K562 (cell line): ENCODE data around the gene ZNF620. TPM values are rescaled to one million over a fixed set of nuclear protein-coding genes. Genes with fewer than 3 reads are reported as not detected.

Experiments
- ATAC-seq: fragments of 200-7000 bp; cut with Tn5 transposase; 3 replicates; pipeline ENCODE4 v1.9.1; 2020; ENCODE audit warnings: moderate library complexity
- BruUV-seq: library from RNA; stranded (reverse); fragments of 400-500 nt; replicated peaks from 2 replicates; lab custom pipeline; 2021; lab: Mats Ljungman, UMichigan
- CTCF ChIA-PET: fragments of 300-600 bp; formaldehyde crosslinking; extraction: SDS; loops from one replicate; lab custom pipeline; 2021; ENCODE audit warnings: low intra/inter-chr PET ratio; lab: Yijun Ruan, JAX
- POLR2A ChIA-PET: fragments of 300-600, 350-650 bp; sonication (Branson Sonifier 250); formaldehyde crosslinking; extraction: SDS; loops from one replicate; lab custom pipeline; 2021; ENCODE audit warnings: antibody characterized with exemption, inconsistent platforms; lab: Yijun Ruan, JAX
- DNase-seq, 4 experiments: peaks; one replicate each; pipeline versions ENCODE4 v3.0.0 to v3.0.0-alpha.2; 2011 to 2018; ENCODE audit warnings: low spot score in 3 of 4, mixed read lengths in 3 of 4; ENCODE audit errors: extremely low read depth in 1 of 4
- FAIRE-seq: peaks from 2 replicates; lab custom pipeline; 2011; peaks lifted over from hg19 to GRCh38; lab: Jason Lieb, UNC
- H2AFZ ChIP-seq: 2 replicates; pipeline ENCODE4 v1.6.0; 2011; ENCODE audit warnings: low read depth, low read length, control low read depth, inconsistent platforms
- H3K27ac ChIP-seq: fragments of 200-600 bp; 3 replicates; pipeline ENCODE4 v1.8.0; 2011; ENCODE audit warnings: low read depth, mild to moderate bottlenecking, control low read depth, inconsistent platforms, low read length, moderate library complexity, mixed read lengths; ENCODE audit errors: extremely low read depth
- H3K27me3 ChIP-seq, 2 experiments: fragments of 300-600 bp in 1 of 2; 2 replicates in 1 of 2; 3 replicates in 1 of 2; pipeline versions ENCODE4 v1.6.0 to v1.8.0; 2011; ENCODE audit warnings: inconsistent platforms in 2 of 2, low read length in 2 of 2, mild to moderate bottlenecking in 1 of 2, mixed read lengths in 1 of 2, moderate library complexity in 1 of 2; ENCODE audit not compliant: control insufficient read depth in 2 of 2, insufficient read depth in 2 of 2
- H3K36me3 ChIP-seq: fragments of 300-600 bp; 3 replicates; pipeline ENCODE4 v1.8.0; 2011; ENCODE audit warnings: mild to moderate bottlenecking, low read length, inconsistent platforms; ENCODE audit not compliant: control insufficient read depth, insufficient read depth
- H3K4me1 ChIP-seq, 2 experiments: fragments of 200-600 bp in 1 of 2; replicated peaks in 1 of 2; 2 replicates in 1 of 2; 3 replicates in 1 of 2; pipeline versions ENCODE4 v1.5.1 to v1.8.0; 2011; ENCODE audit warnings: inconsistent platforms in 2 of 2, low read length in 2 of 2, mild to moderate bottlenecking in 1 of 2, mixed read lengths in 1 of 2, moderate library complexity in 1 of 2; ENCODE audit not compliant: control insufficient read depth in 2 of 2, insufficient read depth in 2 of 2
- H3K4me2 ChIP-seq: 2 replicates; pipeline ENCODE4 v1.6.1; 2011; ENCODE audit warnings: low read length, control low read depth, inconsistent platforms, mixed read lengths; ENCODE audit not compliant: insufficient read depth
- H3K4me3 ChIP-seq: fragments of 200-600 bp; sonication (generic), shearing (Covaris generic); 2 replicates; pipeline ENCODE4 v1.5.1; 2016; ENCODE audit warnings: control low read depth, inconsistent platforms
- H3K79me2 ChIP-seq: fragments of 200-600 bp; 3 replicates; pipeline ENCODE4 v1.8.0; 2011; ENCODE audit warnings: low read length, inconsistent platforms; ENCODE audit not compliant: control insufficient read depth, insufficient read depth
- H3K9ac ChIP-seq, 2 experiments: 2 replicates each; pipeline versions ENCODE4 v1.6.0 to v1.6.1; 2011; ENCODE audit warnings: low read depth in 2 of 2, low read length in 2 of 2, control low read depth in 1 of 2, inconsistent platforms in 1 of 2, mild to moderate bottlenecking in 1 of 2, mixed read lengths in 1 of 2; ENCODE audit not compliant: insufficient read depth in 1 of 2
- H3K9me1 ChIP-seq: one replicate; pipeline ENCODE4 v1.6.0; 2011; ENCODE audit warnings: inconsistent platforms, mild to moderate bottlenecking, low read length, moderate library complexity; ENCODE audit not compliant: control insufficient read depth, insufficient read depth
- H3K9me3 ChIP-seq: replicated peaks from 2 replicates; pipeline ENCODE4 v1.5.1; 2011; ENCODE audit warnings: low read depth, low read length, inconsistent platforms; ENCODE audit not compliant: control insufficient read depth, insufficient read depth
- H4K20me1 ChIP-seq: replicated peaks from 2 replicates; pipeline ENCODE4 v1.6.1; 2011; ENCODE audit warnings: low read length, inconsistent platforms, mixed read lengths; ENCODE audit not compliant: control insufficient read depth, insufficient read depth
- C11orf30 ChIP-seq: fragments of 450-650 bp; IDR thresholded peaks from 2 replicates; pipeline ENCODE4 v1.6.1; 2016; ENCODE audit warnings: low read depth, mild to moderate bottlenecking
- DDX20 ChIP-seq: fragments of 450-650 bp; IDR thresholded peaks from 2 replicates; pipeline ENCODE4 v1.6.1; 2016; ENCODE audit warnings: missing genetic modification characterization, low read depth, mild to moderate bottlenecking, missing compliant biosample characterization, moderate library complexity
- ELF4 ChIP-seq: fragments of 450-650 bp; formaldehyde crosslinking; IDR thresholded peaks from 2 replicates; pipeline ENCODE4 v1.4.0; 2022; ENCODE audit warnings: missing genetic modification characterization
- ETV5 ChIP-seq: sonication (generic); formaldehyde crosslinking; IDR thresholded peaks from 2 replicates; pipeline ENCODE4 v1.4.0; 2020; ENCODE audit warnings: low read depth, mild to moderate bottlenecking, missing genetic modification reagents
- MAFF ChIP-seq: IDR thresholded peaks from 2 replicates; pipeline ENCODE4 v1.6.1; 2012; ENCODE audit warnings: low read length, improper control_type of control experiment
- MAFG ChIP-seq: fragments of 450-650 bp; conservative IDR thresholded peaks from 2 replicates; pipeline ENCODE4 v1.6.1; 2016; ENCODE audit warnings: missing genetic modification characterization, missing compliant biosample characterization
- MAFK ChIP-seq: IDR thresholded peaks from 2 replicates; pipeline ENCODE4 v1.6.1; 2011; ENCODE audit warnings: low read length, improper control_type of control experiment
- RBM22 ChIP-seq: fragments of 200-400 bp; formaldehyde crosslinking; IDR thresholded peaks from 2 replicates; pipeline ENCODE4 v1.6.1; 2018; ENCODE audit warnings: low read length, low read depth; ENCODE audit not compliant: poor library complexity, severe bottlenecking
- RFX1 ChIP-seq: fragments of 450-650 bp; IDR thresholded peaks from 2 replicates; pipeline ENCODE4 v1.6.1; 2016; ENCODE audit warnings: mild to moderate bottlenecking, moderate library complexity
- SRF ChIP-seq, 2 experiments: fragments of 250-450, 450-650 bp in 1 of 2; sonication (Bioruptor Pico) in 1 of 2; sonication (generic) in 1 of 2; formaldehyde crosslinking; IDR thresholded peaks; 2 replicates each; pipeline versions ENCODE4 v1.5.0 to v1.5.1; 2020 to 2022; ENCODE audit warnings: mild to moderate bottlenecking in 1 of 2, missing genetic modification reagents in 1 of 2
- TFE3 ChIP-seq: fragments of 450-650 bp; formaldehyde crosslinking; IDR thresholded peaks from 2 replicates; pipeline ENCODE4 v1.4.0; 2020; ENCODE audit warnings: mild to moderate bottlenecking, mixed read lengths
- ZNF316 ChIP-seq: fragments of 450-650 bp; IDR thresholded peaks from 2 replicates; pipeline ENCODE4 v1.6.1; 2016
- in situ Hi-C: fragments of 300-500 bp; cut with MboI; formaldehyde crosslinking; loops from 4 replicates; pipeline ENCODE4 v1.15.0; 2018; ENCODE audit warnings: inconsistent platforms, mixed read lengths
- intact Hi-C: fragments of 100-400 bp; cut with micrococcal nuclease; formaldehyde crosslinking; loops from 2 replicates; pipeline ENCODE4 v1.14.2; 2022
- polyA plus RNA-seq, 8 experiments: library from polyadenylated mRNA; depleted of rRNA in 4 of 8; stranded (reverse) in 5 of 8; unstranded in 3 of 8; fragments of >200 nt; fragmentation: Nextera tagmentation in 2 of 8; fragmentation: Illumina TruSeq in 1 of 8; extraction: Ambion mirVana in 2 of 8; extraction: Trizol in 1 of 8; gene quantifications; 2 replicates each; pipeline versions ENCODE4 v1.2.1 to v1.2.3, GENCODE V29; 2011 to 2014; ENCODE audit warnings: inconsistent platforms in 1 of 8, missing spikeins in 1 of 8
- total RNA-seq, 7 experiments: library from RNA; depleted of rRNA in 6 of 7; stranded (reverse); fragments of >200 nt in 6 of 7; fragmentation: Illumina TruSeq in 2 of 7; extraction: Trizol in 2 of 7; gene quantifications; 2 replicates each; pipeline versions ENCODE4 v1.2.1 to v1.2.3, GENCODE V29; 2011 to 2021; ENCODE audit warnings: low replicate concordance in 1 of 7
- TF ChIP-seq, protein P1 (sequence below): fragments of 450-650 bp; IDR thresholded peaks from 2 replicates; pipeline ENCODE4 v1.6.1; 2016; ENCODE audit warnings: missing biosample characterization, missing genetic modification characterization
- TF ChIP-seq, protein P2 (sequence below): sonication (generic); formaldehyde crosslinking; IDR thresholded peaks from 2 replicates; pipeline ENCODE4 v1.8.1; 2023; ENCODE audit warnings: mild to moderate bottlenecking, missing genetic modification reagents, moderate library complexity

Gene ZNF620
- total and polyA plus RNA-seq, 9 of the 15 experiments (the other 6 are each of a cell fraction or from before 2014, with no cell fraction given) = 1.2 to 5.5 (median 3.3) TPM

DNA sequence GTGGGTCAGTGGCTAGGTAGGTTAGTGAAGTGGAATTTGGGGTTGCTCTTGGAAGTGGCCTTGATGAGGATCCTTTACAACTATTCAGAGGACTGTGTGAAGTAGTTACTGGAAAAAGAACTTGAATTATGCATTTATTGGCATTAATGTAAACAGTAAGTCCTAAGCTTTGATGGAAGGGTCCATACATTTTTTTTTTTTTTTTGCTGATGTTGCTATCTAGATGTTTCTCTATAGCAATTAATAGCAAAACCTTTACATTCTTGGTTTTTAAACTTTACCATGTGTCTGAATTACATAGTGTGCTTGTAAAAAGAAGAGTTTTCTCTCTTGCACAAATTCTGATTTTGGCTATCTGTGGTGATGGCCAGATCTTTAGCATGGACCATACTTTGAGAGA is 28.4 kb downstream of the ZNF620 start:
- in situ Hi-C loops (no loop called here), intact Hi-C loops (no loop called here)
- Histone ChIP-seq H2AFZ (no peak overlapping the region), H3K79me2 (no peaks in the 10 kb centered on the region), H3K9ac (no peak overlapping the region), H3K4me3 (no peak overlapping the region), H3K27ac (no peak overlapping the region), H3K9me3 (peaks cover 6% of the 10 kb centered on the region; the same call in 1 of the 2 replicates), H3K27me3 (no peaks in the 10 kb centered on the region), H4K20me1 (no peaks in the 10 kb centered on the region), H3K36me3 (peaks cover 70% of the 10 kb centered on the region), H3K9me1 (no peaks in the 10 kb centered on the region), H3K4me1 (no peaks in the 10 kb centered on the region; a peak in 1 of 5 replicates), H3K4me2 (no peak overlapping the region)
- FAIRE-seq (no peak), DNase-seq (no peak), ATAC-seq (no peak)
- no TSS peak for BruUV-seq
- ChIA-PET POLR2A (interaction anchor here (0.7 to 0.8 kb wide), 2 partner anchors 10 to 79 kb away, joined by 3 to 4 read pairs; no protein-coding TSS in a partner anchor), CTCF (no interaction called here)
- TF ChIP-seq ZNF316 = peak; percentile 87
- TF ChIP-seq C11orf30 = peak; percentile 54; the same call in 1 of the 2 replicates
- TF ChIP-seq TFE3 (CRISPR knock-in tag) = no peak
- no peak for TF ChIP-seq DDX20 (tag)
- TF ChIP-seq RBM22 = no peak
- TF ChIP-seq MAFG (tag) = peak; percentile 33; the same call in 1 of the 2 replicates
- peak; percentile 27; the same call in 1 of the 2 replicates for TF ChIP-seq MAFF
- TF ChIP-seq, protein P1, sequence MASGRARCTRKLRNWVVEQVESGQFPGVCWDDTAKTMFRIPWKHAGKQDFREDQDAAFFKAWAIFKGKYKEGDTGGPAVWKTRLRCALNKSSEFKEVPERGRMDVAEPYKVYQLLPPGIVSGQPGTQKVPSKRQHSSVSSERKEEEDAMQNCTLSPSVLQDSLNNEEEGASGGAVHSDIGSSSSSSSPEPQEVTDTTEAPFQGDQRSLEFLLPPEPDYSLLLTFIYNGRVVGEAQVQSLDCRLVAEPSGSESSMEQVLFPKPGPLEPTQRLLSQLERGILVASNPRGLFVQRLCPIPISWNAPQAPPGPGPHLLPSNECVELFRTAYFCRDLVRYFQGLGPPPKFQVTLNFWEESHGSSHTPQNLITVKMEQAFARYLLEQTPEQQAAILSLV (tag) = no peak
- no peak for TF ChIP-seq ETV5 (CRISPR knock-in tag)
- TF ChIP-seq ELF4 (CRISPR knock-in tag) = no peak
- TF ChIP-seq, protein P2, sequence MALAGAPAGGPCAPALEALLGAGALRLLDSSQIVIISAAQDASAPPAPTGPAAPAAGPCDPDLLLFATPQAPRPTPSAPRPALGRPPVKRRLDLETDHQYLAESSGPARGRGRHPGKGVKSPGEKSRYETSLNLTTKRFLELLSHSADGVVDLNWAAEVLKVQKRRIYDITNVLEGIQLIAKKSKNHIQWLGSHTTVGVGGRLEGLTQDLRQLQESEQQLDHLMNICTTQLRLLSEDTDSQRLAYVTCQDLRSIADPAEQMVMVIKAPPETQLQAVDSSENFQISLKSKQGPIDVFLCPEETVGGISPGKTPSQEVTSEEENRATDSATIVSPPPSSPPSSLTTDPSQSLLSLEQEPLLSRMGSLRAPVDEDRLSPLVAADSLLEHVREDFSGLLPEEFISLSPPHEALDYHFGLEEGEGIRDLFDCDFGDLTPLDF (CRISPR knock-in tag) = no peak
- peak; percentile 19; the same call in 1 of the 2 replicates for TF ChIP-seq MAFK
- TF ChIP-seq SRF (CRISPR knock-in tag; IDR thresholded peaks at IDR 0.05) = no peak
- no peak for TF ChIP-seq RFX1
